WTC11 (cell line): ENCODE measurements around the gene ELFN1. TPM values are rescaled to one million over a fixed set of nuclear protein-coding genes. Genes with fewer than 3 reads are reported as not detected.
"Not testable (repeated sequence)": the region's sequence is repeated elsewhere in the genome, so short reads cannot be mapped to it uniquely, and the experiment has no call there.

Experiments
- ATAC-seq: fragments of 200-7000 bp; cut with Tn5 transposase; 2 replicates; pipeline ENCODE4 v1.10.0; 2021; ENCODE audit warnings: mild to moderate bottlenecking, moderate library complexity
- CTCF ChIA-PET: fragments of 300-600 bp; sonication (Branson Sonifier 250); formaldehyde crosslinking; loops from one replicate; lab custom pipeline; 2021; ENCODE audit warnings: antibody characterized with exemption; lab: Charles Lee
- POLR2A ChIA-PET: fragments of 350-600 bp; sonication (Branson Sonifier 250); formaldehyde crosslinking; loops from one replicate; lab custom pipeline; 2021; ENCODE audit warnings: antibody characterized with exemption; lab: Charles Lee
- DNase-seq: peaks from one replicate; pipeline ENCODE4 v3.0.0; 2021; ENCODE audit warnings: low spot score
- H3K27ac Mint-ChIP-seq: 2 replicates; pipeline ENCODE4 v1.8.0; 2021; ENCODE audit warnings: mixed read lengths
- H3K27me3 Mint-ChIP-seq: 2 replicates; pipeline ENCODE4 v1.8.0; 2021; ENCODE audit warnings: low read depth, mild to moderate bottlenecking, moderate library complexity, mixed read lengths
- H3K36me3 Mint-ChIP-seq: 2 replicates; pipeline ENCODE4 v1.8.0; 2021; ENCODE audit warnings: mixed read lengths
- H3K4me1 Mint-ChIP-seq: 2 replicates; pipeline ENCODE4 v1.8.0; 2022; ENCODE audit warnings: mixed read lengths
- H3K4me3 Mint-ChIP-seq: 2 replicates; pipeline ENCODE4 v1.8.0; 2021; ENCODE audit warnings: mild to moderate bottlenecking, moderate library complexity, mixed read lengths
- H3K9me3 Mint-ChIP-seq: 2 replicates; pipeline ENCODE4 v1.8.0; 2021; ENCODE audit warnings: mixed read lengths
- AR ChIP-seq: fragments of 250-450 bp; sonication (Bioruptor Pico); IDR thresholded peaks from 2 replicates; pipeline ENCODE4 v1.9.0; 2021; ENCODE audit warnings: mild to moderate bottlenecking
- ATF6 ChIP-seq: sonication (generic); formaldehyde crosslinking; IDR thresholded peaks from 2 replicates; pipeline ENCODE4 v1.8.1; 2023; ENCODE audit warnings: mild to moderate bottlenecking, missing genetic modification reagents
- E2F1 ChIP-seq: sonication (generic); formaldehyde crosslinking; IDR thresholded peaks from 2 replicates; pipeline ENCODE4 v1.8.0; 2022; ENCODE audit warnings: mild to moderate bottlenecking, missing genetic modification reagents
- ELF4 ChIP-seq: sonication (generic); formaldehyde crosslinking; IDR thresholded peaks from 2 replicates; pipeline ENCODE4 v1.8.1; 2022; ENCODE audit warnings: low read depth, mild to moderate bottlenecking, moderate library complexity, missing genetic modification reagents
- ETV6 ChIP-seq: sonication (generic); formaldehyde crosslinking; IDR thresholded peaks from 2 replicates; pipeline ENCODE4 v1.8.1; 2022; ENCODE audit warnings: mild to moderate bottlenecking, missing genetic modification reagents
- FOXK1 ChIP-seq: sonication (generic); formaldehyde crosslinking; IDR thresholded peaks from 2 replicates; pipeline ENCODE4 v1.8.0; 2022; ENCODE audit warnings: mild to moderate bottlenecking, moderate library complexity, missing genetic modification reagents
- HMGXB4 ChIP-seq: sonication (generic); formaldehyde crosslinking; IDR thresholded peaks from 2 replicates; pipeline ENCODE4 v1.8.1; 2023; ENCODE audit warnings: mild to moderate bottlenecking, moderate library complexity, missing genetic modification reagents
- JAZF1 ChIP-seq: fragments of 250-450 bp; sonication (Bioruptor Pico); IDR thresholded peaks from 2 replicates; pipeline ENCODE4 v1.9.0; 2021; ENCODE audit warnings: moderate library complexity, mild to moderate bottlenecking, inconsistent platforms
- MLX ChIP-seq: sonication (generic); formaldehyde crosslinking; IDR thresholded peaks from 2 replicates; pipeline ENCODE4 v1.8.1; 2023; ENCODE audit warnings: mild to moderate bottlenecking, missing genetic modification reagents, moderate library complexity
- OVOL2 ChIP-seq: fragments of 250-450 bp; sonication (Bioruptor Pico); IDR thresholded peaks from 2 replicates; pipeline ENCODE4 v1.9.0; 2021; ENCODE audit warnings: mild to moderate bottlenecking, borderline replicate concordance
- PREB ChIP-seq: sonication (generic); formaldehyde crosslinking; IDR thresholded peaks from 2 replicates; pipeline ENCODE4 v1.8.1; 2022; ENCODE audit warnings: mild to moderate bottlenecking, missing genetic modification reagents, moderate library complexity, borderline replicate concordance
- PRRX2 ChIP-seq: fragments of 250-450 bp; sonication (Bioruptor Pico); IDR thresholded peaks from 2 replicates; pipeline ENCODE4 v1.8.0; 2021; ENCODE audit warnings: mild to moderate bottlenecking
- RELA ChIP-seq: sonication (generic); formaldehyde crosslinking; IDR thresholded peaks from 2 replicates; pipeline ENCODE4 v1.8.1; 2022; ENCODE audit warnings: missing genetic modification reagents, mild to moderate bottlenecking, borderline replicate concordance
- SMAD3 ChIP-seq: sonication (generic); formaldehyde crosslinking; IDR thresholded peaks from 2 replicates; pipeline ENCODE4 v1.8.0; 2022; ENCODE audit warnings: missing genetic modification reagents, mild to moderate bottlenecking, borderline replicate concordance
- TCF7 ChIP-seq: sonication (generic); formaldehyde crosslinking; IDR thresholded peaks from 2 replicates; pipeline ENCODE4 v1.8.0; 2022; ENCODE audit warnings: mild to moderate bottlenecking, low read depth, missing genetic modification reagents, moderate library complexity
- TEAD1 ChIP-seq: sonication (generic); formaldehyde crosslinking; IDR thresholded peaks from 2 replicates; pipeline ENCODE4 v1.8.0; 2022; ENCODE audit warnings: mild to moderate bottlenecking, missing genetic modification reagents
- ZNF263 ChIP-seq: sonication (generic); formaldehyde crosslinking; IDR thresholded peaks from 2 replicates; pipeline ENCODE4 v1.8.1; 2022; ENCODE audit warnings: low read depth, mild to moderate bottlenecking, moderate library complexity, missing genetic modification reagents
- ZNF423 ChIP-seq: fragments of 250-450 bp; sonication (Bioruptor Pico); IDR thresholded peaks from 2 replicates; pipeline ENCODE4 v2.1.2; 2022; ENCODE audit warnings: mild to moderate bottlenecking, moderate library complexity
- ZNF425 ChIP-seq: fragments of 250-450 bp; sonication (Bioruptor Pico); conservative IDR thresholded peaks from 2 replicates; pipeline ENCODE4 v1.9.0; 2021; ENCODE audit warnings: mild to moderate bottlenecking
- ZNF671 ChIP-seq: fragments of 250-450 bp; sonication (Bioruptor Pico); IDR thresholded peaks from 2 replicates; pipeline ENCODE4 v1.8.0; 2021; ENCODE audit warnings: mild to moderate bottlenecking
- total RNA-seq: library from RNA; stranded (reverse); gene quantifications from 3 replicates; pipeline ENCODE4 v1.2.3, GENCODE V29; 2021

Gene ELFN1
- total RNA-seq, 1 experiment from 2014 or later, result 4.6 TPM

- no peak for TF ChIP-seq ZNF425 (CRISPR knock-in tag)
- TF ChIP-seq MLX (CRISPR knock-in tag), result no peak
- no peak for TF ChIP-seq AR (CRISPR knock-in tag)
- TF ChIP-seq HMGXB4 (CRISPR knock-in tag), result no peak
- no peak for TF ChIP-seq RELA (CRISPR knock-in tag)
- no peak for TF ChIP-seq ATF6 (CRISPR knock-in tag)
- ATAC-seq, result no peak
- H3K4me1 Mint-ChIP-seq, result no peaks in the 10 kb centered on the region
- no peak overlapping the region for H3K27ac Mint-ChIP-seq
- CTCF ChIA-PET, result no interaction called here
- H3K9me3 Mint-ChIP-seq, result no peaks in the 10 kb centered on the region
- H3K27me3 Mint-ChIP-seq, result peaks cover 2% of the 10 kb centered on the region
- POLR2A ChIA-PET, result no interaction called here
- H3K36me3 Mint-ChIP-seq, result no peaks in the 10 kb centered on the region
- no peak for DNase-seq
- no peak overlapping the region for H3K4me3 Mint-ChIP-seq
These were observed 93.0 kb downstream of the ELFN1 start for GRCh38 chr7:1763033-1763432.

GRCh38 chr7:1763911-1764310 lies 93.8 kb downstream of the ELFN1 start:
- TF ChIP-seq ZNF263, result peak; percentile 71; the same call in 1 of the 2 replicates
- CTCF ChIA-PET, H3K4me1 Mint-ChIP-seq, DNase-seq, H3K27ac Mint-ChIP-seq, POLR2A ChIA-PET, H3K9me3 Mint-ChIP-seq, H3K27me3 Mint-ChIP-seq, ATAC-seq, H3K36me3 Mint-ChIP-seq, H3K4me3 Mint-ChIP-seq: not testable (repeated sequence)

- CTCF ChIA-PET, result interaction anchor here (1.0 to 2.9 kb wide), 2 partner anchors 39 to 101 kb away, joined by 3 to 18 read pairs; no protein-coding TSS in a partner anchor
- no peaks in the 10 kb centered on the region for H3K27me3 Mint-ChIP-seq
- no peak for DNase-seq
- TF ChIP-seq ZNF671 (CRISPR knock-in tag), result no peak
- TF ChIP-seq PRRX2, result no peak
- no peak for TF ChIP-seq ELF4 (CRISPR knock-in tag)
- TF ChIP-seq E2F1 (CRISPR knock-in tag), result no peak
- no peak for TF ChIP-seq SMAD3 (CRISPR knock-in tag)
- TF ChIP-seq TEAD1, result no peak
- TF ChIP-seq ETV6 (CRISPR knock-in tag), result no peak
- TF ChIP-seq FOXK1 (CRISPR knock-in tag), result no peak
- no peak for TF ChIP-seq TCF7 (CRISPR knock-in tag)
- TF ChIP-seq OVOL2 (CRISPR knock-in tag), result no peak
- no peak for TF ChIP-seq PREB (CRISPR knock-in tag)
- no peak for TF ChIP-seq ZNF423 (CRISPR knock-in tag)
- no peak for TF ChIP-seq JAZF1 (CRISPR knock-in tag)
These were observed 95.3 kb downstream of the ELFN1 start for GRCh38 chr7:1765336-1765735.

More at GRCh38 chr7:1765336-1765735, 95.3 kb downstream of the ELFN1 start:
- POLR2A ChIA-PET, result no interaction called here
- H3K36me3 Mint-ChIP-seq, result no peaks in the 10 kb centered on the region
- no peak overlapping the region for H3K27ac Mint-ChIP-seq
- H3K9me3 Mint-ChIP-seq, result no peaks in the 10 kb centered on the region
- no peak overlapping the region for H3K4me3 Mint-ChIP-seq
- no peak for ATAC-seq
- H3K4me1 Mint-ChIP-seq, result no peaks in the 10 kb centered on the region
